HG03575 (cell line): ENCODE measurements around the gene NMNAT1.
A peak's percentile ranks its signal among the peaks of the same experiment; 100 is the strongest.
"Not testable (repeated sequence)": the region's sequence is repeated elsewhere in the genome, so short reads cannot be mapped to it uniquely, and the experiment has no call there.

Experiments used
- ATAC-seq: cut with Tn5 transposase; IDR thresholded peaks from one replicate; pipeline ENCODE4 v1.9.1; 2021; ENCODE audit not compliant: unreplicated experiment, insufficient number of reproducible peaks, low FRiP score; ENCODE audit errors: extremely low read depth

NMNAT1 gene

DNA sequence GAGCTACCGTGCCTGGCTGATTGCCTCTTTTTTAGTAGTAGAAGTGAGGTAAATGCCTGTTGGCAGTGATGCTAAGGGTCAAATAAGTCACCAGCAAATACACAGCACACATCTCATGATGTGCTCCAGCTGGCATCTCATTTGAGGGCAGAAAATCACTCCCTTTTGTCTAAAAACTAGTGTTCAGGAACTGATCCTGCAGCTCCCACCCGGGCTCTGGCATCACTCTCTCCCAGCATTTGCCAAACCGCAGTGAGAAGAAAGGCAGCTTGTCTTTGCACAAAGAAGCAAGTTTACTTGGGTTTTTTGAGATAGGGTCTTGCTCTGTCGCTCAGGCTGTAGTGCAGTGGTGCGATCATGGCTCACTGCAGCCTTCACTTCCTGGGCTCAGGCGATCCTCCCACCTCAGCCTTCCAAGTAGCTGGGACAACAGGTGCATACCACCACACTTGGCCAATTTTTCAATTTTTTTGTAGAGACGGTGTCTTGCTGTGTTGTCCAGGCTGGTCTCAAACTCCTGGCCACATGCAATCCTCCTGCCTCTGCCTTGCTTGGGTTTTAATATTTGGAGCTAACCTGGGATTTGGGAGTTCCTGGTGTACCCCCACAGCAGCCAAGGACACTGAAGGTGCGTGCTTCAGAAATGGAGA is 57.9 kb downstream of the NMNAT1 start:
- ATAC-seq = no peak

DNA sequence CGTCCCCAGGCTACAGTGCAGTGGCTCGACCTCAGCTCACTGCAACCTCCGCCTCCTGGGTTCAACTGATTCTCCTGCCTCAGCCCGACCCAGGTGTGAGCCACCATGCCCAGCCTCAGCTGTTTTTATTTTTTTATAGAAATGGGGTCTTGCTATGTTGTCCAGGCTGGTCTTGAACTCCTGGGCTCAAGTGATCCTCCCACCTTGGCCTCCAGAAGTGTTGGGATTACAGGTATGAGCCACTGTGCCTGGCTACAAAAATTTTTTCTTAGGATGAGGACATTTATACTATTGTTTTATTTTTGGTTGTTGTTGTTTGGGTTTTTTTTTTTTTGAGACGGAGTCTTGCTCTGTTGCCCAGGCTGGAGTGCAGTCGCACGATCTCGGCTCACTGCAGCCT is 62.0 kb downstream of the NMNAT1 start:
- not testable (repeated sequence) for ATAC-seq

DNA sequence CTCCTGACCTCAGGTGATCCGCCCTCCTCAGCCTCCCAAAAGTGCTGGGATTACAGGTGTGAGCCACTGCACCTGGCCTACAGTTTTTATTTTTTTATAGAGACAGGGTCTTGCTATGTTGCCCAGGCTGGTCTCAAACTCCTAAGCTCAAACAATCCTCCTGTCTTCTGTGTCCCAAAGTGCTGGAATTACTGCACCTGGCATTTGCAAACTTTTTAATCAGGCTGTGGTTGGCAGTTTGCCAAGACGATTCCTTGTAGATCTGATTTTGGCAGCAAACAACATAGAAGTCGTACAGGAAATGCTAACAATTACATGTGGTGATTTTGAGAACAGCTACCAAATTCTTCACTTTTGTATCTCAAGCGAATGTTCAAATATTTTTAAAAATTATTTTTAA is 63.9 kb downstream of the NMNAT1 start:
- ATAC-seq = no peak

DNA sequence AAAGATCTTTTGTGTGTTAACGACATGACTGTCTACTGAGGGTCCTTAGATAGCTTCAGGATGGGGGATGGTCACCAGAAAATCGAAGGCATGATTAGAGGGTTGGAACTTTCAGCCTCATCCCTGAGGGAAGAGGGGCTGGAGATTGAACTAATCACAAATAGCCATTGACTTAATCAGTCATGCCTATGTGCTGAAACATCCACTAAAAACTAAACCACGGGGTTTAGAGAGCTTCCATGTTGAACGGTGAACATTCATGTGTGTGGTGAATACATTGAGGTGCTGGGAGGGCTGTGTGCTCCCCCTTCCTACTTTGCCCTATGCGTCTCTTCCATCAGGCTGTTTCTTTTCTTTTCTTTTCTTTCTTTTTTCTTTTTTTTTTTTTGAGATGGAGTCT is 70.7 kb downstream of the NMNAT1 start:
- no peak for ATAC-seq

DNA sequence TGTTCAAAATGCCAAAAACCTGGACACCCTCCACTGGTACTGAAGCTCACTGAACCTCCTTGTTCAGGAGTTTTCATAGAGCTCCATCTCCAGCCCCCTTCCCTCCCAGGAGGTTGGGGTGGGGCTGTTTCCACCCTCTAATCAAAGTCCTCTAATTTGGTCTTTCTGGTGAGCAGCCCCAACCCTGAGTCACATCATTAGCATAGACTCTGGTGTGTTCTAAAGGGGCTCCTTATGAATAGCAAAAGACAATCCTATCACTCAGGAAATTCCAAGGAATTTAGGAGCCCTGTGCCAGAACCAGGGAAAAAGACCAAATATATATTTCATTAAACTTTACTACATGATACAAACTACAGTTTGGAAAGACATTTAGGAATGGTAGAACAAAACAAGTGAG is 76.3 kb downstream of the NMNAT1 start:
- ATAC-seq = no peak

DNA sequence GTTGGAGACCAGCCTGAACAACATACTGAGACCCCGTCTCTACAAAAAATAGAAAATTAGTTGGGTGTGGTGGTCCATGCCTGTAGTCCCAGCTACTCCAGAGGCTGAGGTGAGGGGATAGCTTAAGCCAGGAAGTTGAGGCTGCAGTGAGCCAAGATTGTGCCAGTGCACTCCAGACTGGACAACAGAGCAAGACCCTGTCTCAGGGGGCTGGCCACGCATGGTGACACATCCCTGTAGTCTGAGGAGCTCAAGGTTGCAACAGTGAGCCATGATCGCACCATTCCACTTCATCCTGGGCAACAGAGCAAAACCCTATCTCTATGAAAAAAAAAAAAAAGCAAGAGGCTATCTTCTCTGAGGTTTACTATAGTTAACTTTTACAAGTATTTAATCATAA is 76.8 kb downstream of the NMNAT1 start:
- no peak for ATAC-seq

DNA sequence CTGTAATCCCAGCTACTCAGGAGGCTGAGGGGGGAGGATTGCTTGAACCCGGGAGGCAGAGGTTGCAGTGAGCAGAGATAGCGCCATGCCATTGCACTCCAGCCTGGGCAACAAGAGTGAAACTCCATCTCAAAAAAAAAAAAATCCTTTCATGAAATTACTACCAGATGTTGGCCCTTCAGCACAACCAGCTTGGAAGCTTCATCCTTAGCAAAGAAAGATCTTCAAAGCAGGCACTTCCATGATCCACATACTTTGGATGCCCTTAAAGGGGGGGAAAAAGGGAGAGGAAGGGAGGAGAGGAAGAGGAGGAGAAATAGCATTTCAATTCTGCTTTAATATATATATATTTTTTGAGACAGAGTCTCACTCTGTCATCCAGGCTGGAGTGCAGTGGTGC is 77.4 kb downstream of the NMNAT1 start:
- not testable (repeated sequence) for ATAC-seq

DNA sequence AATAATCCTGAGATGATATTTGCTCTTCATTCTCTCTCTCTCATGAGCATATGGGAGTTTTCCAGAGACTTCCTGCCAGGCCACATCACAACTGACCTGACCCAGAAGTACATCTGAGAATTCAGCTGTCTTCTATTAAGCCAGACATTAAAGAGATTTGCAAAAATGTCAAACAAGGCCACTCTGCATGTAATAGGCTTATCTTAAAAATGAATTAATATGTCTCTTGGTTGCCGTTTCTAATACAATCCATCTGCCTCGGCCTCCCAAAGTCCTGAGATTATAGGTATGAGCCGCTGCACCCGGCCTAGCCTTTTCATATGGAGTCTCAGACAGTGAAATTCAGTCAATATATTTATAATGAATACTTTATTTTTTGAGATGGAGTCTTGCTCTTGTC is 78.7 kb downstream of the NMNAT1 start:
- ATAC-seq = not testable (repeated sequence)

DNA sequence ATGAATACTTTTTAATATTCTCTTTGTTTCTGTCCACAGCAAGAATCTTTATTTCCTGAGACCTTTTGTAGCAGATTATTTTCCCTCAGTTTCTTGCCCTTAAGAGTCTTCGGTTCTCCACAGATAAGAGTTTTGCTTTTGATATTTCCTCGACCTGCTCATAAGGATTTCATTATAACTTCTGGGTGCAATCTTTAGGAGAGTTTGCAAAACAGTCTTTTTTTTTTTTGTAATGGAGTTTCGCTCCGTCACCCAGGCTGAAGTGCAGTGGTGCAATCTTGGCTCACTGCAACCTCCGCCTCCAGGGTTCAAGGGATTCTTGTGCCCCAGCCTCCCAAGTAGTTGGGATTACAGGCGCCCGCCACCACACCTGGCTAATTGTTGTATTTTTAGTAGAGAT is 79.4 kb downstream of the NMNAT1 start:
- ATAC-seq = no peak

DNA sequence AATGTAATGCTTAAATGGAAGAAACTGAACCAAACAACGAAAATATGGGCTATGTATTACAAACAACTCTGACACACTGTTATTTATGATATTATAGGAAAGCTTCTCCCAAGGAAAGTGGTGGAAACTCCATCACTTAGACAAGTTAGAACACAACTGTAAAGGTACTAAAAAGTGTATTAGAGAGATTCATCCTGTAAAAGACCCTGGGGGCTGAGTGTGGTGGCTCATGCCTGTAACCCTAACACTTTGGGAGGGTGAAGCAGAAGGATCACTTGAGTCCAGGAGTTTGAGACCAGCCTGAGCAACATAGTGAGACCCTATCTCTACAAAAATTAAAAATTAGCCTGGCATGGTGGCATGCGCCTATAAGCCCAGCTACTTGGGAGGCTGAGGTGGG is 82.1 kb downstream of the NMNAT1 start:
- no peak for ATAC-seq

DNA sequence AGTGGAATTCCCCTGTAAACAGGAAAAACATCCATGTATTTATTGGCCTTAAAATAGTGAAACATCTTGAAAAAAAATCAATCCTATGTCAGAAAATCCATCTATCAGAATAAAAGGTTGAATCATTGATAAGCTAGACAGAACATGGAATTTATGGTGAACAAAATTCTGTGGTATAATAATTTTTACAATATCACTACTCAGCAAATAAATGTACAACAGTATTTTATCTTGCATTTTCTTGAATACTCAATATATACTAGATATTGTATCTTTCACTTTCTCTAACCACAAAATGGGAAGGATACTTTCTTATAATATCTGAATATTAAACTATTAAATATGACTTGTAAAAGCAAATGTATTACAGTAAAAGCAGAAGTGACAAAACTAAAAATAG is 83.8 kb downstream of the NMNAT1 start:
- no peak for ATAC-seq

DNA sequence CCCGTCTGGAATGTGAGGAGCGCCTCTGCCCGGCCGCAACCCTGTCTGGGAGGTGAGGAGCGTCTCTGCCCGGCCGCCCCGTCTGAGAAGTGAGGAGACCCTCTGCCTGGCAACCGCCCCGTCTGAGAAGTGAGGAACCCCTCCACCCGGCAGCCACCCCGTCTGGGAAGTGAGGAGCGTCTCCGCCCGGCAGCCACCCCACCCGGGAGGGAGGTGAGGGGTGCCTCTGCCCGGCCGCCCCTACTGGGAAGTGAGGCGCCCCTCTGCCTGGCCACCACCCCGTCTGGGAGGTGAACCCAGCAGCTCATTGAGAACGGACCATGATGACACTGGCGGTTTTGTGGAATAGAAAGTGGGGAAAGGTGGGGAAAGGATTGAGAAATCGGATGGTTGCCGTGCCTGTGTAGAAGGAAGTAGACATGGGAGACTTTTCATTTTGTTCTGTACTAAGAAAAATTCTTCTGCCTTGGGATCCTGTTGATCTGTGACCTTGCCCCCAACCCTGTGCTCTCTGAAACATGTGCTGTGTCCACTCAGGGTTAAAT is 85.8 kb downstream of the NMNAT1 start:
- ATAC-seq = not testable (repeated sequence)

DNA sequence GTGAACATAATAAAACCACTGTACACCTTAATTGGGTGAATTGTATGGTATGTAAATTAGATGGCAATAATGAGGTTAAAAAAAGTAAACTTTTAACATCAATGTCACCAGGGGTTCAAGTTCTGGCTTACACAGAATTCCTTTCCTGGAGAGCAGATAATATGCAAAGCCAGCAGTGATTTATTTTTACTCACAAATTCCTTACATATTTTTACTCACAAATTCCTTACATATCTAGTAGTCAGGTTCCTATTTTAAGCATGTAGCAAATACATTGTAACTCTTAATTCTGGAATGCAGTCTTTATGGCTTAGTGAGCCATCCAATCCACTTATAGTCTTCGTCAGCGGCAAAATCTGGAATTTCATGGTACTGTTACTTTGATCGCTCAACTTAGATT is 88.2 kb downstream of the NMNAT1 start:
- ATAC-seq = no peak

DNA sequence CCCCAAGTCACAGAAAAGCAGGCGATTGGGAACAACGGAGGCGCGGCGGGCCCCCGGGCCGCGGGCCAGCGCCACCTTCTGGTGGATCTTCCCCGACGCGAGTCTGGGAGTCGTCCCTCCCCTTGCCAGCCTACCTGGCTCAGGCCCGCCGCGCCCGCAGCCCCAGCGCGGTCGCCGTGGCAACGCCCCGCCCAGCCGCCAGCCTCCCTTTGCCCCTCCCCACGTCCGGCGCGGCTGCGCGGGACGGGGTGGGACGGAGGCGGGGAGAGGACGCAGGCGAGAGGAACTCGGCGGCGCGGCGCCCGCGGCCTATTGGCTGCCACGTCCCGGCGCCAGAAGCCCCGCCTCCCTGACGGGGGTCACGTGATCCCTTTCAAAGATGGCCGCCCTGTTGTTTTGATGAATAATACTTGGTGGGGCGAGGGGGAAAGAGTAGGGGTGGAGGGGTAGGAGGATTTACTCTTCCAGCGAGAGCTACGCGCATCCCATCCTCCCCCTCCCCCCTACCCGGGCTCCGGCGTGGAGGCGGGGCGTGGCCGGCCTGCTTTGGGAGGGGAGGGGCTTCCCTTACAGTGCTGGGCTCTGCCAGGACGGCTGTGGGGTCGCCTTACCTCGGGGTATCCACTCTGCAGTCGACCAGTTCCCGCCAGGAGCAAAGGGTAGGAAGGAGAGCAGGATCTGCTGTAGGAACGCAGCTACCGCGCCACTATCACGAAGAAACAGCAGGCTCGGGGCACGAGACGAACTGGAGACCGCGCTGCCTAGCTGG is 89.5 kb downstream of the NMNAT1 start, which contains the start of gene UBE4B:
UBE4B (plus strand) TSS at position 369 of the 769 bp plus-strand sequence. CDS start 713 bp downstream, outside the sequence.
- ATAC-seq = peak; percentile 61

DNA sequence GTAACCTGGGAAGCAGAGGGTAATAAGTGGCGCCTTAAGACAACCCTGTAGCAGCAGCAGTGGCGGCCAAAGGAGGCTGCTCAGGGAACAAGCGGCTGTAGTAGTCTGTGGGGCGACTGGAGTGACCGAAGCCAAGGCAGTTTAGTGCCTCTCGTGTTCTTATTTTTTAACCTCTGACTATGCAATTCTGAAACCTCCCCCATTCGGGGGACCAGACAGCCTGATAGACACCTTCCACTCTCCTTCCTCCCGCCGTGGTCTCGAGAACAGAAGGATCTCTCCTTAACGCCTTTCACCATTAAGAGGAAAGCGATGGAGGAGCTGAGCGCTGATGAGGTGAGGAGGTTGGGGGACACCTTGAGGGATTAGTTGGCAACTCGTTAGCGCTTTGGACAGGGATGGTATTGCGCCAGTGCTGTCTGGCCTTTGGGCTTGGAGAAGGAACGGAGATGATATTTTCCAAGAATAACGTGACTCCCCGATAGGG is 90.1 kb downstream of the NMNAT1 start:
- no peak for ATAC-seq
